Sigmoid colon (tissue), 7 donors: ENCODE results near the gene ADAMTS2. TPM values are rescaled to one million over a fixed set of nuclear protein-coding genes. Genes with fewer than 3 reads are reported as not detected.

Experiments
- DNase-seq: peaks from one replicate; pipeline ENCODE4 v3.0.0-alpha.2; 2019
- H3K27ac ChIP-seq, 4 donors: fragments of 200-600 bp; sonication (generic); one replicate each; pipeline ENCODE4 v1.5.1; 2016 to 2019; ENCODE audit warnings: mild to moderate bottlenecking in 1 of 4
- H3K27me3 ChIP-seq, 3 donors: fragments of 200-600 bp; sonication (generic); one replicate each; pipeline ENCODE4 v1.5.1; 2019; ENCODE audit warnings: mild to moderate bottlenecking in 1 of 3
- H3K36me3 ChIP-seq, 4 donors: fragments of 200-600 bp; sonication (generic); one replicate each; pipeline ENCODE4 v1.5.1; 2016 to 2019
- H3K4me1 ChIP-seq, 4 donors: fragments of 200-600 bp; sonication (generic); one replicate each; pipeline ENCODE4 v1.5.1; 2017 to 2019
- H3K4me3 ChIP-seq, 4 donors: fragments of 200-600 bp; sonication (generic); one replicate each; pipeline ENCODE4 v1.5.1; 2017 to 2019; ENCODE audit warnings: mild to moderate bottlenecking in 2 of 4, moderate library complexity in 1 of 4
- H3K9me3 ChIP-seq, 4 donors: fragments of 200-600 bp in 3 of 4; sonication (generic) in 3 of 4; one replicate each; pipeline versions ENCODE4 v1.5.1 to v1.6.1; 2013 to 2019
- CTCF ChIP-seq, 4 experiments: fragments of 450-650 bp in 3 of 4; fragments of 200-600 bp in 1 of 4; IDR thresholded peaks; one replicate each; pipeline ENCODE4 v1.5.1; 2016 to 2019; ENCODE audit warnings: antibody characterized with exemption in 4 of 4, mild to moderate bottlenecking in 3 of 4, moderate library complexity in 2 of 4
- EP300 ChIP-seq, 4 donors: sonication (generic); formaldehyde crosslinking; IDR thresholded peaks; one replicate each; pipeline ENCODE4 v1.6.1; 2017; ENCODE audit warnings: antibody characterized with exemption in 4 of 4
- POLR2A ChIP-seq, 2 donors: fragments of 450-650 bp; IDR thresholded peaks; one replicate each; pipeline ENCODE4 v1.6.1; 2016; ENCODE audit warnings: antibody characterized with exemption in 2 of 2, mild to moderate bottlenecking in 2 of 2, moderate library complexity in 2 of 2
- POLR2AphosphoS5 ChIP-seq, 4 donors: sonication (generic); formaldehyde crosslinking; IDR thresholded peaks; one replicate each; pipeline ENCODE4 v1.6.1; 2017; ENCODE audit warnings: antibody characterized with exemption in 4 of 4
- WGBS, 2 donors: extraction: QIAGEN DNeasy Blood & Tissue Kit; methylation state at CpG; one replicate each; pipeline ENCODE4 v1.1.7; 2013; 5-methylcytosine and 5-hydroxymethylcytosine counted together
- intact Hi-C: fragments of 100-400 bp; cut with DNase I; formaldehyde crosslinking; loops from one replicate; pipeline ENCODE4 v1.15.1; 2023
- polyA plus RNA-seq, 3 donors: library from polyadenylated mRNA; stranded (reverse); fragments of 200-250 nt; gene quantifications; one replicate each; pipeline ENCODE4 v1.2.3, GENCODE V29; 2013
- total RNA-seq, 4 donors: library from RNA; depleted of rRNA; stranded (reverse); fragments of >200 nt; gene quantifications; one replicate each; pipeline ENCODE4 v1.1.0, GENCODE V29; 2016
- donor health status: healthy with polysubstance abuse.
- donor health status: Bipolar disorder and iron deficiency.
- donor health status: healthy.

The ADAMTS2 gene
- total and polyA plus RNA-seq, 7 donors = 0.69 to 33.2 (median 9.2) TPM

GRCh38 chr5:179290681-179291540 is 54.4 kb downstream of the ADAMTS2 start:
- Histone ChIP-seq H3K4me1 (peaks cover 0 to 37% (median 35%) of the 10 kb centered on the region in 4 donors), H3K9me3 (no peaks in the 10 kb centered on the region), H3K27ac (no peak overlapping the region), H3K27me3 (no peaks in the 10 kb centered on the region), H3K4me3 (no peak overlapping the region), H3K36me3 (no peaks in the 10 kb centered on the region)
- TF ChIP-seq CTCF (IDR thresholded peaks at IDR 0.05) (no peak), POLR2AphosphoS5 (IDR thresholded peaks at IDR 0.05) (no peak), EP300 (IDR thresholded peaks at IDR 0.05) (no peak), POLR2A (IDR thresholded peaks at IDR 0.05) (no peak)
- WGBS, 2 donors = 65 to 85% methylated on average over 19 of the region's 19 CpGs
- intact Hi-C loops = no loop called here
- peak; percentile 45 for DNase-seq

GRCh38 chr5:179289756-179290385 is 55.4 kb downstream of the ADAMTS2 start:
- H3K4me1 ChIP-seq = peaks cover 0 to 27% (median 25%) of the 10 kb centered on the region in 4 donors
- no peaks in the 10 kb centered on the region for H3K27me3 ChIP-seq
- intact Hi-C loops = no loop called here
- TF ChIP-seq EP300 (IDR thresholded peaks at IDR 0.05) (no peak), POLR2AphosphoS5 (IDR thresholded peaks at IDR 0.05) (no peak), POLR2A (IDR thresholded peaks at IDR 0.05) (no peak), CTCF (IDR thresholded peaks at IDR 0.05) (no peak)
- H3K36me3 ChIP-seq = no peaks in the 10 kb centered on the region
- no peaks in the 10 kb centered on the region for H3K9me3 ChIP-seq
- WGBS, 2 donors = 78 to 89% methylated on average over 13 of the region's 13 CpGs
- DNase-seq = peak; percentile 27
- H3K27ac ChIP-seq = no peak overlapping the region
- H3K4me3 ChIP-seq = no peak overlapping the region

- no peaks in the 10 kb centered on the region for H3K36me3 ChIP-seq
- 78 to 88% methylated on average over 11 of the region's 11 CpGs for WGBS, 2 donors
- H3K4me3 ChIP-seq = no peak overlapping the region
- H3K27ac ChIP-seq = peak overlapping the region in 2 of 4 donors; percentile 56 to 65
- TF ChIP-seq POLR2A (IDR thresholded peaks at IDR 0.05) (no peak), CTCF (IDR thresholded peaks at IDR 0.05) (no peak), POLR2AphosphoS5 (IDR thresholded peaks at IDR 0.05) (no peak)
- no peaks in the 10 kb centered on the region for H3K9me3 ChIP-seq
- DNase-seq = peak; percentile 54
- intact Hi-C loops = no loop called here
- H3K27me3 ChIP-seq = no peaks in the 10 kb centered on the region
- H3K4me1 ChIP-seq = peaks cover 0 to 19% (median 17%) of the 10 kb centered on the region in 4 donors
Measured at GRCh38 chr5:179288809-179289185, 56.5 kb downstream of the ADAMTS2 start.

GRCh38 chr5:179288101-179288808 is 57.0 kb downstream of the ADAMTS2 start:
- peak; percentile 56 for DNase-seq
- Histone ChIP-seq H3K36me3 (no peaks in the 10 kb centered on the region), H3K27me3 (no peaks in the 10 kb centered on the region), H3K4me3 (no peak overlapping the region), H3K9me3 (no peaks in the 10 kb centered on the region), H3K4me1 (peaks cover 0 to 19% (median 17%) of the 10 kb centered on the region in 4 donors), H3K27ac (peak overlapping the region in 3 of 4 donors; percentile 7 to 65 (median 56))
- WGBS, 2 donors = 74 to 80% methylated on average over 21 of the region's 21 CpGs
- TF ChIP-seq EP300 (IDR thresholded peaks at IDR 0.05) (no peak), POLR2AphosphoS5 (IDR thresholded peaks at IDR 0.05) (peak in 1 of 4 donors; percentile 24), POLR2A (IDR thresholded peaks at IDR 0.05) (no peak), CTCF (IDR thresholded peaks at IDR 0.05) (no peak)
- intact Hi-C loops = no loop called here
